Suprapubic skin (tissue), 4 donors: ENCODE results near the gene PAQR5. TPM values are rescaled to one million over a fixed set of nuclear protein-coding genes. Genes with fewer than 3 reads are reported as not detected.
"Not testable (repeated sequence)": the region's sequence is repeated elsewhere in the genome, so short reads cannot be mapped to it uniquely, and the experiment has no call there.

Source experiments
- DNase-seq, 2 donors: peaks; one replicate each; pipeline ENCODE4 v3.0.0-alpha.2; 2019; ENCODE audit warnings: low spot score in 2 of 2
- H3K27ac ChIP-seq: fragments of 200-600 bp; sonication (generic); one replicate; pipeline ENCODE4 v1.5.1; 2019
- H3K27me3 ChIP-seq: fragments of 200-600 bp; sonication (generic); one replicate; pipeline ENCODE4 v1.5.1; 2019
- H3K36me3 ChIP-seq: fragments of 200-600 bp; sonication (generic); one replicate; pipeline ENCODE4 v1.5.1; 2019
- H3K4me1 ChIP-seq: fragments of 200-600 bp; sonication (generic); one replicate; pipeline ENCODE4 v1.5.1; 2019
- H3K4me3 ChIP-seq: fragments of 200-600 bp; sonication (generic); one replicate; pipeline ENCODE4 v1.5.1; 2019; ENCODE audit warnings: mild to moderate bottlenecking
- H3K9me3 ChIP-seq: fragments of 200-600 bp; sonication (generic); one replicate; pipeline ENCODE4 v1.5.1; 2019
- CTCF ChIP-seq, 2 donors: fragments of 200-600 bp in 1 of 2; fragments of 450-650 bp in 1 of 2; sonication (generic) in 1 of 2; IDR thresholded peaks; one replicate each; pipeline ENCODE4 v1.5.1; 2016 to 2019; ENCODE audit warnings: antibody characterized with exemption in 2 of 2, mild to moderate bottlenecking in 1 of 2, moderate library complexity in 1 of 2
- EP300 ChIP-seq: sonication (generic); formaldehyde crosslinking; IDR thresholded peaks from one replicate; pipeline ENCODE4 v1.6.1; 2017; ENCODE audit warnings: antibody characterized with exemption
- POLR2A ChIP-seq, 2 donors: fragments of 450-650 bp; IDR thresholded peaks; one replicate each; pipeline ENCODE4 v1.6.1; 2017; ENCODE audit warnings: antibody characterized with exemption in 2 of 2, mild to moderate bottlenecking in 2 of 2, moderate library complexity in 2 of 2
- POLR2AphosphoS5 ChIP-seq, 3 donors: sonication (generic); formaldehyde crosslinking; IDR thresholded peaks; one replicate each; pipeline ENCODE4 v1.6.1; 2017; ENCODE audit warnings: antibody characterized with exemption in 3 of 3
- WGBS: methylation state at CpG from one replicate; pipeline ENCODE4 v1.1.5; 2018; 5-methylcytosine and 5-hydroxymethylcytosine counted together
- total RNA-seq, 4 donors: library from RNA; depleted of rRNA; stranded (reverse); fragments of >200 nt; gene quantifications; one replicate each; pipeline ENCODE4 v1.1.0, GENCODE V29; 2016

The PAQR5 gene
- total RNA-seq, 4 donors from 2014 or later: 2.5 to 22.4 (median 9.3) TPM

DNA sequence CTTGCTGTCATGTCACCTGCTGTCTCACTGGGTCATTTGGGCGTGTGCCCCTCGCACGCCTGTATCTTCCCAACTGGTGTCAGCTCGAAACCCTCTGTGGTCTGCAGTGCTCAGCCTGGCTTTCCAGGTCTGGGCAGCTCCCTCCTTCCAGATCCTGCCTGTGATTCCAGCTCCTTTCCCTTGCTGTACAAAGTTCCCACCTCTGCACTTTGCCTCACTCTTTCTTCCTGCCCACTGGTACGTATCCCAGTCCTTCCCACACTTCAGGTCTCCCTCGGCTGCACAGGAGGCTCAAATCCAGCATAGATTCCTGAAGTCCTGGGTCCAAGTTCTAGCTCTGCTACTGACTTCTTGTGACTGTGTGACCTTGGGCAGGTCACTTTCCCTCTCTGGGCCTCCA, 2.1 kb upstream of the PAQR5 start:
- DNase-seq: no peak
- no peak overlapping the region for H3K4me3 ChIP-seq
- no peak overlapping the region for H3K27ac ChIP-seq
- no peaks in the 10 kb centered on the region for H3K9me3 ChIP-seq
- TF ChIP-seq EP300 (no peak), POLR2AphosphoS5 (IDR thresholded peaks at IDR 0.05) (no peak), POLR2A (IDR thresholded peaks at IDR 0.05) (no peak), CTCF (IDR thresholded peaks at IDR 0.05) (no peak)
- no peaks in the 10 kb centered on the region for H3K36me3 ChIP-seq
- H3K27me3 ChIP-seq: peaks cover 24% of the 10 kb centered on the region
- H3K4me1 ChIP-seq: peaks cover 19% of the 10 kb centered on the region
- WGBS: 82% methylated on average over 6 of the region's 6 CpGs

DNA sequence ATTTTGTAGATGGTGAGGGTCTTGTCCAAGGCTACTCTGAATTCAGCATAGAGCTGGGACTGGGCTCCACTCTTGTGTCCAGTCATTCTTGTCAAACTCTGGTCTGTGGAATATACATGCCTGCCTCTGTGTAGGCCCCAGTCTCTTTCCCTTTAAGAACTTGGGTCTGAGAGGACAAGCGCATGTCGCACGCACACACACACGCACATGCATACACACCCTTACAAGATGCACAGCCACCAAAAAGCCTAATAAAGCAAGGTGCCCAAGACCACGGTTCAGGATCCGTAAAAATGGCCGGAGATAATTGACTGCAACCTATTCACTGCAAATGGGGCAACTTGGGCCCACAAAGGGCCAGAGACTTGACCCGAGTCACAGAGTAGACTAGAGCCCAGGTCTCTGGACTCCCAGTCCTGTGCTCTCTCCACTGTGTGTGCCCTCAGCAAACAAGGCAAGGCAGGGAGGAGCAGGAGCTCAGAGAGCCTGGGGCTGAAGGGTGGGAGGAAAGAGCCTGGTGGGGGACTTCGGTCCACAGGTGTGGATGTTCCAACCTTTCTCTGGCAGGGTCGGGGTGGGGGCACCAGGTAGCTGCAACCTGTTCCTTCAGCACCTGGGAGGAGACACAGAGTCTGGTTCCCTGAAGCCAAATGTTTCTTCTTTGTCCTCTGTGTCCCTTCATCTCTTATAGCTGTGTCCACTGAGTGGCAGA, 914 bp upstream of the PAQR5 start:
- Histone ChIP-seq H3K36me3 (no peaks in the 10 kb centered on the region), H3K4me3 (no peak overlapping the region), H3K9me3 (no peaks in the 10 kb centered on the region), H3K4me1 (peaks cover 19% of the 10 kb centered on the region), H3K27me3 (peaks cover 29% of the 10 kb centered on the region), H3K27ac (no peak overlapping the region)
- TF ChIP-seq POLR2AphosphoS5 (IDR thresholded peaks at IDR 0.05): no peak
- TF ChIP-seq POLR2A (IDR thresholded peaks at IDR 0.05): no peak
- no peak for TF ChIP-seq CTCF (IDR thresholded peaks at IDR 0.05)
- no peak for TF ChIP-seq EP300
- no peak for DNase-seq
- WGBS: 90% methylated on average over 10 of the region's 10 CpGs

GRCh38 chr15:69298354-69298696, 387 bp upstream of the PAQR5 start:
- Histone ChIP-seq H3K27me3 (peaks cover 29% of the 10 kb centered on the region), H3K9me3 (no peaks in the 10 kb centered on the region), H3K27ac (no peak overlapping the region), H3K4me1 (peaks cover 19% of the 10 kb centered on the region), H3K36me3 (no peaks in the 10 kb centered on the region), H3K4me3 (peak overlapping the region; percentile 73)
- TF ChIP-seq CTCF (IDR thresholded peaks at IDR 0.05) (no peak), POLR2AphosphoS5 (IDR thresholded peaks at IDR 0.05) (no peak), POLR2A (IDR thresholded peaks at IDR 0.05) (no peak), EP300 (no peak)
- WGBS: 68% methylated on average over 13 of the region's 15 CpGs
- no peak for DNase-seq

GRCh38 chr15:69299451-69299886, 757 bp downstream of the PAQR5 start:
- Histone ChIP-seq H3K27me3 (peaks cover 29% of the 10 kb centered on the region), H3K9me3 (no peaks in the 10 kb centered on the region), H3K27ac (no peak overlapping the region), H3K36me3 (no peaks in the 10 kb centered on the region), H3K4me1 (peaks cover 22% of the 10 kb centered on the region), H3K4me3 (peak overlapping the region; percentile 73)
- TF ChIP-seq POLR2AphosphoS5 (IDR thresholded peaks at IDR 0.05): no peak
- TF ChIP-seq EP300: no peak
- no peak for TF ChIP-seq POLR2A (IDR thresholded peaks at IDR 0.05)
- TF ChIP-seq CTCF (IDR thresholded peaks at IDR 0.05): no peak
- DNase-seq: no peak
- WGBS: 12% methylated on average over 9 of the region's 16 CpGs

GRCh38 chr15:69299943-69300588, 1.4 kb downstream of the PAQR5 start:
- Histone ChIP-seq H3K9me3 (no peaks in the 10 kb centered on the region), H3K27me3 (peaks cover 29% of the 10 kb centered on the region), H3K4me3 (peak overlapping the region; percentile 73), H3K36me3 (no peaks in the 10 kb centered on the region), H3K4me1 (peaks cover 22% of the 10 kb centered on the region), H3K27ac (no peak overlapping the region)
- TF ChIP-seq POLR2AphosphoS5 (IDR thresholded peaks at IDR 0.05) (no peak), POLR2A (IDR thresholded peaks at IDR 0.05) (no peak), CTCF (IDR thresholded peaks at IDR 0.05) (no peak), EP300 (no peak)
- DNase-seq: no peak
- 46% methylated on average over 9 of the region's 9 CpGs for WGBS

GRCh38 chr15:69301101-69301500, 2.4 kb downstream of the PAQR5 start:
- not testable (repeated sequence) for DNase-seq, H3K27ac ChIP-seq, H3K9me3 ChIP-seq, H3K36me3 ChIP-seq, H3K4me3 ChIP-seq
- peaks cover 29% of the 10 kb centered on the region for H3K27me3 ChIP-seq
- peaks cover 22% of the 10 kb centered on the region for H3K4me1 ChIP-seq
- WGBS: 93% methylated on average over 6 of the region's 8 CpGs

DNA sequence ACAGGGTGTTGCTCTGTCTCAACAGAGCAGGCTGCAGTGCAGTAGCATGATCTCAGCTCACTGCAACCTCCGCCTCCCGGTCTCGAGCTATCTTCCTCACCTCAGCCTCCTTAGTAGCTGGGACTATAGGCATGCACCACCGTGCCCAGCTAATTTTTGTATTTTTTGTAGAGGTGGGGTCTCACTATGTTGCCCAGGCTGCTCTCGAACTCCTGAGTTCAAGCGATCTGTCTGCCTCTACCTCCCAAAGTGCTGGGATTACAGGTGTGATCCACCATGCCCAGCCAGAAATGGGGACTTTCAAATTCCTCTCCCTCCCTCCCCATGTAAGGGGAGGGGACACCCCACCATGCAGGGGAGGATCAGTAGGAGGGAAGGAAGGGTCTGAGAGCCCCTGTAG, 3.4 kb downstream of the PAQR5 start:
- not testable (repeated sequence) for H3K27ac ChIP-seq, H3K4me3 ChIP-seq, H3K9me3 ChIP-seq, DNase-seq, H3K36me3 ChIP-seq
- Histone ChIP-seq H3K27me3 (peaks cover 29% of the 10 kb centered on the region), H3K4me1 (peaks cover 22% of the 10 kb centered on the region)
- WGBS: 95% methylated on average over 6 of the region's 6 CpGs
